Activated T-cell treated with anti-CD3 and anti-CD28 coated beads, Interleukin-2, amount 50 U/mL, for 24 hours (primary cell): ENCODE results near the gene HIVEP3.
A peak's percentile ranks its signal among the peaks of the same experiment; 100 is the strongest.

ENCODE experiments used
- DNase-seq: peaks from one replicate; pipeline ENCODE4 v3.0.0-alpha.2; 2020
- H3K27ac Mint-ChIP-seq: 2 replicates; pipeline ENCODE4 v1.8.0; 2020; ENCODE audit warnings: mild to moderate bottlenecking, mixed read lengths
- H3K27me3 Mint-ChIP-seq: 2 replicates; pipeline ENCODE4 v1.8.0; 2020; ENCODE audit warnings: mixed read lengths
- H3K36me3 Mint-ChIP-seq: 2 replicates; pipeline ENCODE4 v1.8.0; 2020; ENCODE audit warnings: low read depth, mixed read lengths
- H3K4me1 Mint-ChIP-seq: 2 replicates; pipeline ENCODE4 v1.8.0; 2020; ENCODE audit warnings: low read depth, mixed read lengths
- H3K4me3 Mint-ChIP-seq: 2 replicates; pipeline ENCODE4 v1.8.0; 2020; ENCODE audit warnings: mild to moderate bottlenecking, moderate library complexity, mixed read lengths
- H3K9me3 Mint-ChIP-seq: 2 replicates; pipeline ENCODE4 v1.8.0; 2020; ENCODE audit warnings: mixed read lengths

The HIVEP3 gene

GRCh38 chr1:41646186-41646585 lies 272.5 kb downstream of the HIVEP3 start:
- Mint-ChIP-seq H3K4me3 (no peak overlapping the region), H3K36me3 (peaks cover 62% of the 10 kb centered on the region), H3K4me1 (peaks cover 59% of the 10 kb centered on the region), H3K9me3 (no peaks in the 10 kb centered on the region), H3K27me3 (no peaks in the 10 kb centered on the region), H3K27ac (peak overlapping the region; percentile 42)
- no peak for DNase-seq

- H3K27me3 Mint-ChIP-seq, result no peaks in the 10 kb centered on the region
These were observed 273.7 kb downstream of the HIVEP3 start for GRCh38 chr1:41645062-41645461.

DNA sequence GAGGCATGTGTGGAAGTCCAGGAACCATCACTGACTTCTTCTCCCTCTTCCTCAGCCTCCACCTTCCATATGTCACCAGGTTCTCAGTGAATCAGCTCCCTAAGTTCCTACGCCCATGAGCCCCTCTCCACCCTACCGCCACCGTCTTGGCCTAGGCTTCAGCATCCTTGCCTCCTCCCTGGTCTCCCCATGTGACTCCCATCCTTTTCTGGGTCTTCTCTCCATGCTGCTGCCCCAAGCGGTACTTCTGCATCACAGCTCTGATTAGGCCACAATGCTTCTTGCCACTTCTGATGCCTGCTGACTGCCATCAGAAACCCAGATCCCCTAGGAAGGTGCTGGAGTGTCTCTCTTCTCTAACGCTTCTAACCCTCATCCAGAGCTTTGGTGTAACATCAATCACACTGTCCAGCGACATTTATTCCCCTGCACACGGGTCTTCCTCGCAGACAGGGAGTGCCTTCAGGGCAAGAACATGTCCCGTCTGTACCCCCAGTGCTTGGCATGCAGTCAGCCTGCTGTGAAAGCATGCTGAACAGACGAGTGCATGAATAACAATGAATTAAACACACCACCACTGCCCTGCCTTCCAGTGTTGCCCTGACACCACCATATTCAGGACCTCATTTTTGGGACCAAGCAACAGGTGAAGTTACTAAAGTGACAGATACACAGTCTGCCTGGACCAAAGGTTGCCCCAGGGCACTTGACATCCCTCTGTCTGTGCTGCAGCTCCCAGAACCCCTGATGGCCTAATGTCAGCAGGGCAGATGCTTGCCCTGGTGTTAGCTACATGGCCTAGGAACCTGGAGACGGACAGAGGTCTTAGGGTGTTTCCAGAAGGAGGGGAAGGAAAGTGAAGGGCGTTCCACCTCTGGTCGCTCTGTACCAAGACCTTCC lies 275.6 kb downstream of the HIVEP3 start:
- peaks cover 49% of the 10 kb centered on the region for H3K4me1 Mint-ChIP-seq
- no peak overlapping the region for H3K27ac Mint-ChIP-seq
- H3K27me3 Mint-ChIP-seq, result no peaks in the 10 kb centered on the region
- DNase-seq, result peak; percentile 29
- H3K36me3 Mint-ChIP-seq, result peaks cover 50% of the 10 kb centered on the region
- H3K4me3 Mint-ChIP-seq, result no peak overlapping the region
- H3K9me3 Mint-ChIP-seq, result no peaks in the 10 kb centered on the region

More at GRCh38 chr1:41645062-41645461, 273.7 kb downstream of the HIVEP3 start:
- peak; percentile 2 for DNase-seq
- Mint-ChIP-seq H3K27ac (peak overlapping the region; percentile 56), H3K36me3 (peaks cover 56% of the 10 kb centered on the region), H3K4me3 (no peak overlapping the region), H3K9me3 (no peaks in the 10 kb centered on the region), H3K4me1 (peaks cover 48% of the 10 kb centered on the region)

- peaks cover 51% of the 10 kb centered on the region for H3K36me3 Mint-ChIP-seq
- no peak overlapping the region for H3K4me3 Mint-ChIP-seq
- no peak overlapping the region for H3K27ac Mint-ChIP-seq
- H3K9me3 Mint-ChIP-seq, result no peaks in the 10 kb centered on the region
- H3K4me1 Mint-ChIP-seq, result peaks cover 50% of the 10 kb centered on the region
- no peak for DNase-seq
- H3K27me3 Mint-ChIP-seq, result no peaks in the 10 kb centered on the region
These were observed 276.7 kb downstream of the HIVEP3 start for GRCh38 chr1:41641941-41642527.

DNA sequence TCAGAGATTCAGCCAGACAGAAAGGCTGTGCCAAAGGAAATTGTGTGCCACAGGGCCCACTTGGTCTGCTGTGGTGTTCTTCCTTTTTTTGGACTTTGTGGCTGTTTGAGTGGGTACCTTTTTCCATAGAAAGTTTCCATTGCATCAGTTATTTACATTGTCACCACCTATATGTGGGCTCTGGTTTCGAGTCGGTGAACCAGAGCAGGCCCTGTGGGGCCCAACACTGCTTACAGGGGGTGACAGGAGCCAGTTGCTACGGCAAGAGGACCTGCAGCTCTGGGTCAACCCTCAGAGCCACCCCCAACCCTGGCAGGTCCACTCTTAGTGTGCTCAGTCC lies 277.3 kb downstream of the HIVEP3 start:
- Mint-ChIP-seq H3K9me3 (no peaks in the 10 kb centered on the region), H3K36me3 (peaks cover 51% of the 10 kb centered on the region), H3K4me3 (no peak overlapping the region), H3K27me3 (no peaks in the 10 kb centered on the region), H3K4me1 (peaks cover 53% of the 10 kb centered on the region), H3K27ac (no peak overlapping the region)
- peak; percentile 57 for DNase-seq

DNA sequence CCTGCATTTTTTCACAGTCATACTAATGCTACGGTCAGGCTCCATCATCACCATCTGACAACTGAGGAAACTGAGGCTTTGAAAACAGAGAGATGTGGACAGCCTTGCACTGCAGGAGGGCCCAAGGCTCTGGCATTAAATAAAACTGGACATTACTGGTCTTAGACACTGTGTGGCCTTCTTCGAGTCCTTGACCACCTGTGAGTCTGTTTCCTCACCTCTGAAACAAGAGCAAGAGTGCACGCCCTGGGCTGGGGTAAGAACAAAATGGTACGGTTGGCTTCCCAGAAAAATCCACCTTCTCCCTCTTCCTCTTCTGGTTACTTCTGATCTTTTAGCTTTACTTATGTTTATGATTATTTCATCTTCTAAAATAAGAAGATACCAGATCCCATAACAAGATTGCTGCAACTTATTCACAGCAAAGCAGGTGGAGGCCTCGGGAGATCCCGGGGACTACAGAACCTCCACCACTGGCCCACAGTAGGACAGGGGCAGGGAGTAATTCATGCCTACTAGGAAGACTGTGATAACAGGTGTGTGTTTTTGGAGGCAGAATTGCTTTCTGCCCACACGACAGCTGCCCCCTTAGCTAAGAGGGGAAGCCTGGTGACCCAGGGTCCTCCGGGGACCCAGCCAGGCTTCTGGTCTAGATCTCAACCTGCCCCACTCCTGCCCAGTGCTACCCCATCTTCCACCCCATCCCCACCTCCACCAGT lies 277.8 kb downstream of the HIVEP3 start:
- H3K27me3 Mint-ChIP-seq, result no peaks in the 10 kb centered on the region

DNA sequence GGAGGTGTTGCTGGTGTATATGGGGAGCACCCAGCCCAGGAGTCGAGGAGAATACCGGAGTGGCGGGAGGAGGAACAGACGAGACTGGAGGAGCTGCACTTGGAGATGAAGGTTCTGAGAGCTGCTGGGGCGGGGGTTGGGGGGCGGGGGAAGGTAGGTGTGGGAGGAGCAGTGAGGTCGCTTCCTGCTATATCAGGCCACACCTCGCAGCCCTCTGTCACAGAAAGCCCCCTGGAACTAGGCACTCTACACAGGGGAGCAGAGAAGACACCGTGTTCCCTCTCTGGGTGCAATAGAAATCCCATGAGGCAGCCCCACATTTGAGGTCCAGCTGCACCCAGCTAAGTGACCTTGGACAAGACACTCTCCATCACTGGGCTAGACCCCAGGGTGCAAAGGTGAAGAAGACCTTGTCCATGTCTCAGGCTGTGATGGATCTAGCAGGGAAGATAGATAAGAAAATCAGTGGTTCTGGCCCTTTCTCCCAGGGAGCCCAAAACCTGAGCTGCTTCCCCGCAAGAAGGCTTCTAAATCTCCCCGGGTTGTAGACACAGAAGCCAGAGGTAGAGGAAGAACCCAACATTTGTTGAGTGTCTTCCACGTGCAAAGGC lies 278.5 kb downstream of the HIVEP3 start:
- peaks cover 47% of the 10 kb centered on the region for H3K36me3 Mint-ChIP-seq
- no peak overlapping the region for H3K27ac Mint-ChIP-seq
- no peaks in the 10 kb centered on the region for H3K9me3 Mint-ChIP-seq
- peak overlapping the region; percentile 59 for H3K4me3 Mint-ChIP-seq
- no peaks in the 10 kb centered on the region for H3K27me3 Mint-ChIP-seq
- DNase-seq, result peak; percentile 38
- H3K4me1 Mint-ChIP-seq, result peaks cover 49% of the 10 kb centered on the region

More for the DNA sequence above, 277.8 kb downstream of the HIVEP3 start:
- Mint-ChIP-seq H3K9me3 (no peaks in the 10 kb centered on the region), H3K27ac (no peak overlapping the region), H3K4me3 (no peak overlapping the region), H3K4me1 (peaks cover 51% of the 10 kb centered on the region), H3K36me3 (peaks cover 50% of the 10 kb centered on the region)
- DNase-seq, result peak; percentile 51

- H3K4me1 Mint-ChIP-seq, result peaks cover 52% of the 10 kb centered on the region
- H3K27ac Mint-ChIP-seq, result no peak overlapping the region
- H3K27me3 Mint-ChIP-seq, result no peaks in the 10 kb centered on the region
- H3K4me3 Mint-ChIP-seq, result peak overlapping the region; percentile 59
- H3K36me3 Mint-ChIP-seq, result peaks cover 50% of the 10 kb centered on the region
- H3K9me3 Mint-ChIP-seq, result no peaks in the 10 kb centered on the region
- peak; percentile 67 for DNase-seq
These were observed 279.3 kb downstream of the HIVEP3 start for GRCh38 chr1:41639332-41639936.

DNA sequence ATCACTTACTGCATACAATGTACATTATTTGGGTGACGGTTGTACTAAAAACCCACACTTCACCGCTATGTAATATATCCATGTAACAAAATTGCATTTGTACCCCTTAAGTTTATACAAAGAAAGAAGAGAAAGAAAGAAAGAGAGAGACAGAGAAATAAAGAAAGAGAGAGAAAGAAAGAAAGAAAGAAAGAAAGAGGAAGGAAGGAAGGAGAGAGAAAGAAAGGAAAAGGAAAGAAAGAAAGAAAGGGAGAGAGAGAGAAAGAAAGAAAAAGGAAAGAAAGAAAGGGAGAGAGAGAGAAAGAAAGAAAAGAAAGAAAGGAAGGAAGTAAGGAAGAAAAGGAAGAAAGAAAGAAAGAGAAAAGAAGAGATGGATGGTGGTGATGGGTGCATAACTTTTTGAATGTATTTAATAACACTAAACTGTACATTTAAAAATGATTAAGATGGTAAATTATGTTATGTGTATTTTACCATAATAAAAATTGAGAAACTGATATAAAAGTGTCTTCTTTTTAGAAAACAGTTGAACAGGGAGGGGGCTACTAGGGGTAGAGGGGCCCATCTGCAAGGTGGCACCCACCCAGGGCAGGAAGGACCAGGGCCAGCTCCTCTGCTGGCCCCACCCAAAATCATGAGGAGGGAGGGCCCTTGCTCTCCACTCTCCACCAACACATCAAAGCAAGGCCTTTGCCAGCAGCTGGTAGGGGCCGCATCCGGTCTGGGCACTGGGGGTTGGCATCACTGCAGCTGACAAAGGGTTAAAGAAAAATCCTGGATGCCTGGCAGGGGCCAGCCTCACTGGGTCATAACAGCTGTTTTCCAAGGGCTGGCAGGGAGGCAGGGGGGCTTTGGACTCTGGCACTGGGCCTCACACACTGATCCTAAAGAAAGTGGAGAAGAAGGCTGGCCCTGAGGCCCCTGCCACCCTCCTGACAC lies 280.4 kb downstream of the HIVEP3 start:
- Mint-ChIP-seq H3K4me1 (peaks cover 63% of the 10 kb centered on the region), H3K4me3 (peak overlapping the region; percentile 59), H3K9me3 (no peaks in the 10 kb centered on the region), H3K36me3 (peaks cover 60% of the 10 kb centered on the region), H3K27me3 (no peaks in the 10 kb centered on the region), H3K27ac (no peak overlapping the region)
- peak; percentile 36 for DNase-seq

DNA sequence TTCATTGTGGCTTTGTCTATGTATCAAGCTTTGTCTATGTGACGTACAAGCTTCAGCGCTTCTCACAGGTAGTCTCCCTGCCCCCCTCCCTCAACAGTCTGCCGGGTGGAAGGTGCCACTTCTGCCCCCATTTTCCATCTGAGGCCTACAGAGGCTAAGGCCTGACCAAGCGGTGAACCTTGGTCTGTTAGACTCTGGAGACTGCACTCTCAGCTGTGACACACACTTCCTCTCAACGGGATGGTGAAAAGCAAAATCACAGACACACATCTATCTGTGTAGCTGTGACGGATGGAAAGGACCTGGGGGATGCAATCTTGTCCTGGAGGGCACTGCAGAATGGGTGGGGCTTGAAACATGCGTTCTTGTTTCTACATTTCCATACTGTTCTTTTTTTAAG lies 281.4 kb downstream of the HIVEP3 start:
- Mint-ChIP-seq H3K36me3 (peaks cover 69% of the 10 kb centered on the region), H3K4me3 (peak overlapping the region; percentile 3), H3K27ac (no peak overlapping the region), H3K9me3 (no peaks in the 10 kb centered on the region), H3K27me3 (no peaks in the 10 kb centered on the region), H3K4me1 (peaks cover 70% of the 10 kb centered on the region)
- peak; percentile 30 for DNase-seq

DNA sequence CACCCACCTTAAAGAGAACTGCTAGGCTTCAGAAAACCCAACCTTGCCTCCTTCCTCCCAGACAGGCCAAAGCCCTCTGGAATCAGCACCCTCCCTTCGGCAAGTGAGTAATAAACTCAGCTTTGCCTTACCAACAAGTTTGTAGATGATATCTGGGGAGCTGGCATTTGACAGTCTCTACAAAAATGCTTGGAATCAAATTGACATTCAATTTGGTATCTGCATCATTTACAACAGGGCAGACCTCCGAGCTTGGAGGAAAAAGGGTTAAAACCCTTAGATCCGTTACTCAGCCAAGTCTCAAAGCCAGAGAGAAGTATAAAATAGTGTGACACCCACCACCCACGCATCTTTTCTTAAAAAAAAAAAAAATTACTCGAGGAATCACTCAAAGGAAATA lies 285.0 kb downstream of the HIVEP3 start:
- peak; percentile 24 for DNase-seq
- peak overlapping the region; percentile 86 for H3K27ac Mint-ChIP-seq
- H3K4me3 Mint-ChIP-seq, result peak overlapping the region; percentile 28
- peaks cover 87% of the 10 kb centered on the region for H3K36me3 Mint-ChIP-seq
- H3K27me3 Mint-ChIP-seq, result no peaks in the 10 kb centered on the region
- H3K4me1 Mint-ChIP-seq, result peaks cover 92% of the 10 kb centered on the region
- no peaks in the 10 kb centered on the region for H3K9me3 Mint-ChIP-seq

DNA sequence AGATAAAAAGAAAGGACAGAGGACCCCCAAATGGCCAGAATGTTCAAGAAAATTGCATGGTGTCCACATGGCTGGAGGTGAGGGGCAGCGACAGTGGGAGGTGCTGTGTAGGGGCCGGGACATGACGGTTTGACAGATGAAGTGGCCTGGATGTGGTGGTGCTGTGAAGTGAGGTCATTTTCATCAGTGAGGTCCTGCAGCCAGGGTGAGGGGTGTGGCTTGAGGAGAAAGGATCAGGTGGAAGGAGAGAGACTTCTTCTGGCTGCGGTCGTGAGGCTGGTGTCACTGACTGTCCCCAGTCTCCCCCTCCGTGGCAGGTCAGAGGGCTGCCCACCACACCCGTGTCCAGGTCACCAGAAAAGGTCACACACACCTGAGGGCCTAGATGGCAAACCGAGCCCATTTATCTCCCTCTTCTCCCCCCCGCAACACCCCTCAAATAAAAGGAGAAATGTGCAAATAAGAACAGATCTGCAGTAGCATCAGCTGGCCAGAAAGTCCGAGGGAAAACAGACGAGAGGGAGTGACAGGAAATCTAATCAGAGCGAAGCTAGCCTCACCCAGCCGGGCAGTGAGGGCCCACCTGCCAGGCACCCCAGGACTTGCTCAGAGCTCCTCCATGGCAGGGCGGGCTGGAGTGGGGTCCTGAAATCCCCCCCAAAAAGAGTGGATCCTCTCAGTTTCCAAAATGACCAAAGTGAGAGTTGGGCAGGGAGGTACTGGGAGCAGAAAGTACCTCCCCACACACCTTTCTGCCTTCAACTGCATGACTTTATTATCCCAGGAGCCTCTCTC lies 285.7 kb downstream of the HIVEP3 start:
- peak; percentile 23 for DNase-seq
- Mint-ChIP-seq H3K4me3 (no peak overlapping the region), H3K9me3 (no peaks in the 10 kb centered on the region), H3K27ac (peak overlapping the region; percentile 86), H3K27me3 (no peaks in the 10 kb centered on the region), H3K4me1 (peaks cover 92% of the 10 kb centered on the region), H3K36me3 (peaks cover 91% of the 10 kb centered on the region)

DNA sequence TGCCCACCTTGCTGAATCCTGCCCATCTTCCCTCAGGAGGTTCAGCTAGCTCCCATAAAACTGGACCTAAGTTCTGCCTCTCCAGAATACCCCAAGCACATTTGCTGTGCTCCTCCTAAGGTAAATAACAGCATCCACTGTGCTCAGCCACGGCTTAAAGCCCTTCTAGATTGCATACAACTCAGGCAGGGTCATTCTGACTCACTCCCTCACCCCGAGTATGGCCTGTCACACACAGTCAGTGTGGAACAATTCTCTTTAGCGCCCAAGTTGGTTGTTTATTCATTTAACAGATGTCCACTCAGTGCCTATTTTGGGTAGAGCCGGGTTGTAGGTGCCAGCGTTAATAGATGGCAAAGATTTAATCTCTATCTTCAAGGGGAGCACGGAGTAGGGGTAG lies 286.8 kb downstream of the HIVEP3 start:
- Mint-ChIP-seq H3K9me3 (no peaks in the 10 kb centered on the region), H3K4me3 (no peak overlapping the region), H3K27ac (peak overlapping the region; percentile 86), H3K27me3 (no peaks in the 10 kb centered on the region), H3K36me3 (peaks cover 92% of the 10 kb centered on the region), H3K4me1 (peaks cover 92% of the 10 kb centered on the region)
- peak; percentile 13 for DNase-seq
